NT2/D1 (cell line): ENCODE results near the gene ARHGEF11.

ENCODE experiments used
- YY1 ChIP-seq: IDR thresholded peaks from 2 replicates; pipeline ENCODE4 v1.6.1; 2011; ENCODE audit not compliant: insufficient read length, insufficient read depth
- ZNF274 ChIP-seq: IDR thresholded peaks from 2 replicates; pipeline ENCODE4 v1.6.1; 2011; ENCODE audit warnings: mild to moderate bottlenecking, low read depth, low read length

GRCh38 chr1:156947127-156947526, 98.4 kb downstream of the ARHGEF11 start:
- TF ChIP-seq ZNF274 (no peak), YY1 (no peak)
